Stimulated activated CD8-positive, alpha-beta memory T cell treated with anti-CD3 and anti-CD28 coated beads, Interleukin-12 subunit alpha, Interleukin-12 subunit beta, amount 100 ng/mL, for 24 hours (primary cell): ENCODE results near the gene HOXA11.

Experiments
- DNase-seq: peaks from one replicate; pipeline ENCODE4 v3.0.0-alpha.2; 2020; ENCODE audit errors: extremely low read depth

Gene HOXA11

GRCh38 chr7:27192546-27193334 is 7.7 kb upstream of the HOXA11 start:
- DNase-seq = no peak

- DNase-seq = no peak
Observed at GRCh38 chr7:27191833-27192545, 7.0 kb upstream of the HOXA11 start.

GRCh38 chr7:27191161-27191731 is 6.2 kb upstream of the HOXA11 start:
- DNase-seq = no peak

- no peak for DNase-seq
Observed at GRCh38 chr7:27189997-27190748, 5.1 kb upstream of the HOXA11 start.

GRCh38 chr7:27189295-27189996 is 4.4 kb upstream of the HOXA11 start:
- no peak for DNase-seq

GRCh38 chr7:27188386-27189294 is 3.6 kb upstream of the HOXA11 start:
- DNase-seq = no peak

GRCh38 chr7:27187475-27188385 is 2.7 kb upstream of the HOXA11 start:
- no peak for DNase-seq

GRCh38 chr7:27186668-27187474 is 1.8 kb upstream of the HOXA11 start:
- DNase-seq = no peak

GRCh38 chr7:27185854-27186667 is 1.0 kb upstream of the HOXA11 start:
- no peak for DNase-seq

- DNase-seq = no peak
Observed at GRCh38 chr7:27184337-27185012, 557 bp downstream of the HOXA11 start.

- no peak for DNase-seq
Observed at GRCh38 chr7:27183682-27184336, 1.2 kb downstream of the HOXA11 start.

GRCh38 chr7:27182861-27183681 is 2.0 kb downstream of the HOXA11 start:
- DNase-seq = no peak

- no peak for DNase-seq
Observed at GRCh38 chr7:27182285-27182841, 2.7 kb downstream of the HOXA11 start.

- DNase-seq = no peak
Observed at GRCh38 chr7:27181795-27182275, 3.2 kb downstream of the HOXA11 start.
